ENCODE data around the gene STYXL1.
"Not testable (repeated sequence)": the region's sequence is repeated elsewhere in the genome, so short reads cannot be mapped to it uniquely, and the experiment has no call there.

STYXL1 gene

GRCh38 chr7:76047811-76048667 is at the start of gene STYXL1, which contains the start of gene MDH2:
Gene STYXL1, minus strand, starts transcription at chr7:76048000. Its CDS starts 17,477 bp downstream, at chr7:76030523.
Gene MDH2, plus strand, starts transcription at chr7:76048106. Its CDS starts 55 bp downstream, at chr7:76048161.
- TF ChIP-seq, protein P1, sequence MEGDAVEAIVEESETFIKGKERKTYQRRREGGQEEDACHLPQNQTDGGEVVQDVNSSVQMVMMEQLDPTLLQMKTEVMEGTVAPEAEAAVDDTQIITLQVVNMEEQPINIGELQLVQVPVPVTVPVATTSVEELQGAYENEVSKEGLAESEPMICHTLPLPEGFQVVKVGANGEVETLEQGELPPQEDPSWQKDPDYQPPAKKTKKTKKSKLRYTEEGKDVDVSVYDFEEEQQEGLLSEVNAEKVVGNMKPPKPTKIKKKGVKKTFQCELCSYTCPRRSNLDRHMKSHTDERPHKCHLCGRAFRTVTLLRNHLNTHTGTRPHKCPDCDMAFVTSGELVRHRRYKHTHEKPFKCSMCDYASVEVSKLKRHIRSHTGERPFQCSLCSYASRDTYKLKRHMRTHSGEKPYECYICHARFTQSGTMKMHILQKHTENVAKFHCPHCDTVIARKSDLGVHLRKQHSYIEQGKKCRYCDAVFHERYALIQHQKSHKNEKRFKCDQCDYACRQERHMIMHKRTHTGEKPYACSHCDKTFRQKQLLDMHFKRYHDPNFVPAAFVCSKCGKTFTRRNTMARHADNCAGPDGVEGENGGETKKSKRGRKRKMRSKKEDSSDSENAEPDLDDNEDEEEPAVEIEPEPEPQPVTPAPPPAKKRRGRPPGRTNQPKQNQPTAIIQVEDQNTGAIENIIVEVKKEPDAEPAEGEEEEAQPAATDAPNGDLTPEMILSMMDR (IDR thresholded peaks at IDR 0.05; ENCODE audit: borderline replicate concordance, control extremely low read depth, extremely low read depth, insufficient read depth, missing control alignments), result no peak
- in situ Hi-C loops (cut with MboI; ENCODE audit: low sequenced_read_pairs, unreplicated experiment), result no loop called here
- peak; percentile 99 for DNase-seq (ENCODE audit: low spot score)

- TF ChIP-seq, protein P1 (IDR thresholded peaks at IDR 0.05; ENCODE audit: borderline replicate concordance, control extremely low read depth, extremely low read depth, insufficient read depth, missing control alignments), result no peak
- in situ Hi-C loops (cut with MboI; ENCODE audit: low sequenced_read_pairs, unreplicated experiment), result no loop called here
- DNase-seq (ENCODE audit: low spot score), result no peak
Observed at GRCh38 chr7:76095908-76096307, 48.1 kb upstream of the STYXL1 start.

GRCh38 chr7:76094326-76094725 is 46.5 kb upstream of the STYXL1 start:
- DNase-seq (ENCODE audit: low spot score); in situ Hi-C loops (cut with MboI; ENCODE audit: low sequenced_read_pairs, unreplicated experiment): not testable (repeated sequence)

DNA sequence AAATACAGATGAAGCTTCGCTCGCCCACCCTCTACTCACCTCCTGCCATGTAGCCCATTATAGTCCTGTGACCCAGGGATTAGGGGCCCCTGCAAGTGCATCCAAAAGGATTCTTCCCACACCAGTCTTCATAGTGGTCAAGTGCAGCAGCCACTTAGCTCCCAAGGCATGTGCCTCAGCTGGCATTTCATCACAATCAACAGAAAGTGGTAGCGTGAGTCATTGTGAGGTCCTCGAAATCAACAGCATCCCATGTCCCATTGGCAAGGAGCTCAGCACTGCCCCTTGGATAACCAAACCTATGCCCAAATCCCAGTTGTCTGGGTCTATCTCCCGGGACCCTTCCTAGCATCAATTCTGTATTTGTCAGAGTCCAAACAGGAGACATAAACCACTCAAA is 45.7 kb upstream of the STYXL1 start:
- DNase-seq (ENCODE audit: low spot score); in situ Hi-C loops (cut with MboI; ENCODE audit: low sequenced_read_pairs, unreplicated experiment): not testable (repeated sequence)

GRCh38 chr7:76091506-76091905 is 43.7 kb upstream of the STYXL1 start:
- no peak for DNase-seq (ENCODE audit: low spot score)
- TF ChIP-seq, protein P1 (IDR thresholded peaks at IDR 0.05; ENCODE audit: borderline replicate concordance, control extremely low read depth, extremely low read depth, insufficient read depth, missing control alignments), result no peak
- in situ Hi-C loops (cut with MboI; ENCODE audit: low sequenced_read_pairs, unreplicated experiment), result no loop called here

DNA sequence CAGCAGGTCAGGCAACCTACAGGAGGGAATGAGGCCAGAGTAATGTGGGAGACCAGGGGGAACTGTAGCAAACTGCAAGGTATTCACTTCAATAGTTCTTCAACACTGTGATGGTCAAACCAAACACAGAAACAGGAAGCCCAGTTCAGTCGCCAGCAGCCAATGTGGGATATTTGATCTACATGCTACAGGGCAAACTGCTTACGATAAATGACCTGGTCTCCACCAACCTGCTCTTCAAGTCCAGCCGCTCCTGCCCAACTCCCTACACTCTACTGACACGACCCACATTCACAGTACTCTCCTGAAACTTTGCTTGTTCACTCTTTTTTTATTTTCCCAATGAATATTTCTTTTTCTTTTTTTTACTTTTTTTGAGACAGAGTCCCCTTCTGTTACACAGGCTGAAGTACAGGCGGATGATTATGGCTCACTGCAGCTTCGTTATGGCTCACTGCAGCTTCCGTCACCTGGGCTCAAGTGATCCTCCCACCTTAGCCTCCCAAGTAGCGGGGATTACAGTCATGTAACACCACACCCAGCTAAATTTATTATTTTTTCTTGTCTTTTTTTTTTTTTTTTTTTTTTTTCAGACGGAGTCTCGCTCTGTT is 42.2 kb upstream of the STYXL1 start:
- DNase-seq (ENCODE audit: low spot score), result no peak
- TF ChIP-seq, protein P1 (IDR thresholded peaks at IDR 0.05; ENCODE audit: borderline replicate concordance, control extremely low read depth, extremely low read depth, insufficient read depth, missing control alignments), result no peak
- in situ Hi-C loops (cut with MboI; ENCODE audit: low sequenced_read_pairs, unreplicated experiment), result no loop called here

DNA sequence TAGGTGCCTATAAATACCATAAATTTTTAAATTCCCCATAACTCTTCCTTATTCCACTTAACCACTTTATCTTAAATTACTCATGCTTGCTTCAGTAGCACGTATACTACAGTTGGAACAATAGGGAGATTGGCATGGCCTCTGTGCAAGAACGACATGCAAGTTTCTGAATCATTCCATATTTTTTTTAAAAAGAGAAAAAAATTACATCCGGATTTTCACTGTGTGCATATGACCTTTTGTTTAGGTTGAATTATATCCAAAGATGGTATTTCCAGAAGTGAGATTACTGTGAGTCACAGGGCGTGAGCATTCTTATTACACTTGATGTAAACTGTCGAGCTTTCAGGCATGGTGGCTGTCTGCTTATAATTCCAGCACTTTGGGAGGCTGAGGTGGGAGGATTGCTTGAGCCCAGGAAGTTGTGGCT is 39.6 kb upstream of the STYXL1 start:
- DNase-seq (ENCODE audit: low spot score); in situ Hi-C loops (cut with MboI; ENCODE audit: low sequenced_read_pairs, unreplicated experiment): not testable (repeated sequence)

GRCh38 chr7:76086070-76086469 is 38.3 kb upstream of the STYXL1 start:
- DNase-seq (ENCODE audit: low spot score), result no peak
- in situ Hi-C loops (cut with MboI; ENCODE audit: low sequenced_read_pairs, unreplicated experiment), result no loop called here
- TF ChIP-seq, protein P1 (IDR thresholded peaks at IDR 0.05; ENCODE audit: borderline replicate concordance, control extremely low read depth, extremely low read depth, insufficient read depth, missing control alignments), result no peak

GRCh38 chr7:76084115-76084514 is 36.3 kb upstream of the STYXL1 start:
- in situ Hi-C loops (cut with MboI; ENCODE audit: low sequenced_read_pairs, unreplicated experiment); DNase-seq (ENCODE audit: low spot score): not testable (repeated sequence)
